ENCODE results near the gene IFNA21.

GRCh38 chr9:21165516-21165915, 944 bp downstream of the IFNA21 start:
- TF ChIP-seq MAZ (IDR thresholded peaks at IDR 0.05; ENCODE audit: borderline replicate concordance, low read depth, low read length) = no peak
- no peak for TF ChIP-seq RAD21 (IDR thresholded peaks at IDR 0.05; ENCODE audit: low read length)
- TF ChIP-seq CTCF (conservative IDR thresholded peaks at IDR 0.05; ENCODE audit: low read depth, low read length) = no peak
- no peak for TF ChIP-seq CEBPB (IDR thresholded peaks at IDR 0.05; ENCODE audit: low read depth, low read length)
- no peak for TF ChIP-seq POLR2A (IDR thresholded peaks at IDR 0.05; ENCODE audit: low read depth, low read length)
- no peak for TF ChIP-seq SMC3 (IDR thresholded peaks at IDR 0.05; ENCODE audit: low read depth, low read length)
- TF ChIP-seq BHLHE40 (IDR thresholded peaks at IDR 0.05; ENCODE audit: low read depth, low read length) = no peak
